Measurements from ENCODE around the gene SLC22A2. TPM values are rescaled to one million over a fixed set of nuclear protein-coding genes. Genes with fewer than 3 reads are reported as not detected.

SLC22A2 gene
- total and polyA plus RNA-seq, 2 of the 13 experiments (the other 11 are each of a cell fraction or from before 2014, with no cell fraction given), result not detected

- no peak for FAIRE-seq
- H4K20me1 ChIP-seq (ENCODE audit: insufficient read depth, low read length), result no peaks in the 10 kb centered on the region
- no peaks in the 10 kb centered on the region for H3K4me1 ChIP-seq (ENCODE audit: insufficient read depth, low read length)
- no peaks in the 10 kb centered on the region for H3K79me2 ChIP-seq (ENCODE audit: insufficient read depth, low read length)
- no peak overlapping the region for H3K9ac ChIP-seq (ENCODE audit: insufficient read depth, low read depth, low read length)
- in situ Hi-C loops (cut with HindIII; ENCODE audit: extremely low pct_ligation_motif_present, low pct_unique_long_range_greater_than_20kb) (no loop called here), intact Hi-C loops (cut with micrococcal nuclease; ENCODE audit: unreplicated experiment) (no loop called here)
- ChIA-PET POLR2A (no interaction called here), CTCF (ENCODE audit: low intra/inter-chr PET ratio, low total read pairs) (no interaction called here)
- no peaks in the 10 kb centered on the region; a peak in 1 of 5 replicates for H3K27me3 ChIP-seq (ENCODE audit: control insufficient read depth in 1 of 2, insufficient read depth in 2 of 2, low read length in 2 of 2)
- H3K27ac ChIP-seq (ENCODE audit: extremely low read length, insufficient read depth, low read length), result no peak overlapping the region
- BruUV-seq (replicated peaks), result no TSS peak
- no peaks in the 10 kb centered on the region for H3K9me3 ChIP-seq (ENCODE audit: low read length)
- H2AFZ ChIP-seq (ENCODE audit: low read length), result no peak overlapping the region
- H3K4me3 ChIP-seq (replicated peaks in 1 of 3; ENCODE audit: insufficient read depth in 1 of 3, low read depth in 2 of 3, low read length in 3 of 3), result no peak overlapping the region
- H3K36me3 ChIP-seq (replicated peaks in 1 of 2; ENCODE audit: control insufficient read depth in 1 of 2, insufficient read depth in 2 of 2, low read length in 2 of 2), result no peaks in the 10 kb centered on the region
- H3K4me2 ChIP-seq (ENCODE audit: low read depth, low read length), result no peak overlapping the region
- no peak for ATAC-seq
- TF ChIP-seq ZNF564 (CRISPR knock-in tag; IDR thresholded peaks at IDR 0.05) (no peak), ZNF382 (CRISPR knock-in tag; IDR thresholded peaks at IDR 0.05; ENCODE audit: borderline replicate concordance) (no peak), ARNTL (CRISPR knock-in tag; IDR thresholded peaks at IDR 0.05) (no peak), ZNF710 (CRISPR knock-in tag; IDR thresholded peaks at IDR 0.05; ENCODE audit: borderline replicate concordance) (no peak), ZNF747 (CRISPR knock-in tag; IDR thresholded peaks at IDR 0.05; ENCODE audit: borderline replicate concordance) (no peak), ELK4 (CRISPR knock-in tag; IDR thresholded peaks at IDR 0.05; ENCODE audit: borderline replicate concordance) (no peak), CENPX (CRISPR knock-in tag; IDR thresholded peaks at IDR 0.05) (no peak), ZUFSP (CRISPR knock-in tag; IDR thresholded peaks at IDR 0.05; ENCODE audit: borderline replicate concordance) (no peak)
- DNase-seq (ENCODE audit: low spot score), result no peak
- 23% methylated on average over 7 of the region's 8 CpGs for WGBS (ENCODE audit: low lambda C conversion rate)
These were observed 35.2 kb upstream of the SLC22A2 start for GRCh38 chr6:160293844-160294243.

Data from HepG2 (cell line).